GM18907 (cell line): ENCODE data around the gene PRRC1.

ENCODE experiments used
- ATAC-seq: cut with Tn5 transposase; IDR thresholded peaks from one replicate; pipeline ENCODE4 v1.9.1; 2021; ENCODE audit warnings: mild to moderate bottlenecking, moderate library complexity; ENCODE audit not compliant: unreplicated experiment

The PRRC1 gene

DNA sequence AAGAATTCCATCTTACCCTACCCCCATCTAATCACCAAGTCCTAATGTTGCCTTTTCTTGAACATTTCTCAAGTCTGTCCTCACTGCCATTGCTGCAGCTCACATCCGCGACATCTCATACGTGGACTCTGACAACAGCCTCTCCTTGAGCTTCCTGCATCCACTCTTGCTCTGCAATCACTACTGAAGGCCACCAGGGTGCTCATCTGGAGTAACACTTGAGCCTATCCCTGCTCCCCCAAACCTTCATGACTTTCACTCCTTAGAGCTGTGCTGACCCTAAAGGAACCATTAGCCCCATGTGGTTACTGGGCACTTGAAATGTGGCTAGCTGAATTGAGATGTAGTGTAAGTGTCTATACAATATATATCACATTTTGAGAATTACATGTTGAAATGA lies 85.0 kb downstream of the PRRC1 start:
- peak; percentile 35 for ATAC-seq

DNA sequence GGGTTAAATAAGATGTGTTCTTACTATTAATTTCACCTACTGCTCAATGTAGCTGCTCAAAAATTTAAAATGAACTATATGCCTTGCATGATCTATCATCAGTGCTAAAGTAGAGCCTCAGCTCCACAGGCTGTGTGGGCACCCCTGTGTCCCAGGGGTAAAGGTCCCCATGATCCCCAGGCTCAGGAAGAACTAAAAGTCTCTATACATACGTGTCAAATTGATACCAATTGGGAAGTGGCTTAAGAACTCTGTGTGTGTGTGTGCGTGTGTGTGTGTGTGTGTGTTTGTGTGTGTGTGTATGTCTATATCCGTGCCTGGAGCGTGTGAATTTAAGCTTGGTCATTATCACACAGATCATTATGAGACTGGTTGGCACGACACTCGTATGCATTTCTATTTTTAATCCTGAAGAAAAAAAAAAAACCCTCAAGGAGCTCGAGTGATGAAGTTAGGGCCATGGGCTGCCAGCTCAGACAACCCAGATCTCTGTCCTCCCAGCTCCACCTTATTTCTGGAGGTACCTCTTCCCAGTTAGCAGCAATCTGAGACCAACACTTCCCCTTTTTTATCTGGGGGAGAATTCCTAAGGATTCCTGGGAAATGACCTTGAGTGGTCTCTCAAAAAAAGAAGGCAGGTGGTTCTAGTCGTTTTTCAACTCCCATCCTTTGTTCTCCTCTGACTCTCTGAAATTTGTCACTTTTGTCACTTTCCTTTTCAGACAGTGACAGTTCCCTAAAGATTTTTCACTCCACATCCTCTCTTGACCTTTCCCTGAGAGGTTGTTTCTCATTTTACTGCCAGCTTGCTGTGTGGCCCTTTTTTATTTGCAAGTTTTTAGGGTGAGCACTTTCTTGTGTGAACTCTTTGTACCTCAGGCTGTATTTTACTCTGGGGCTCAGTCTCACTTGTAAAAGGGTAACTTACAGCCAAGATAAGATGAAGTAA lies 85.7 kb downstream of the PRRC1 start:
- ATAC-seq: peak; percentile 41
